AG08396 (cell line): ENCODE measurements around the gene IGLL5.
"Not testable (repeated sequence)": the region's sequence is repeated elsewhere in the genome, so short reads cannot be mapped to it uniquely, and the experiment has no call there.

Source experiments
- DNase-seq: peaks from one replicate; pipeline ENCODE4 v3.0.0; 2012; ENCODE audit warnings: low spot score, mixed read lengths

Gene IGLL5

GRCh38 chr22:22914726-22915669 lies 27.4 kb downstream of the IGLL5 start:
- DNase-seq = no peak

- no peak for DNase-seq
Measured at GRCh38 chr22:22915670-22916035, 28.0 kb downstream of the IGLL5 start.

GRCh38 chr22:22916215-22916951 lies 28.8 kb downstream of the IGLL5 start:
- DNase-seq = no peak

- DNase-seq = no peak
Measured at GRCh38 chr22:22916952-22917290, 29.3 kb downstream of the IGLL5 start.

- DNase-seq = no peak
Measured at GRCh38 chr22:22917377-22917776, 29.8 kb downstream of the IGLL5 start.

- no peak for DNase-seq
Measured at GRCh38 chr22:22918297-22918965, 30.8 kb downstream of the IGLL5 start.

GRCh38 chr22:22919041-22919440 lies 31.4 kb downstream of the IGLL5 start:
- no peak for DNase-seq

- DNase-seq = no peak
Measured at GRCh38 chr22:22920104-22920654, 32.6 kb downstream of the IGLL5 start.

- DNase-seq = no peak
Measured at GRCh38 chr22:22920910-22921550, 33.4 kb downstream of the IGLL5 start.

GRCh38 chr22:22921575-22921974 lies 34.0 kb downstream of the IGLL5 start:
- no peak for DNase-seq

GRCh38 chr22:22922092-22922953 lies 34.7 kb downstream of the IGLL5 start:
- not testable (repeated sequence) for DNase-seq

- no peak for DNase-seq
Measured at GRCh38 chr22:22922954-22923319, 35.3 kb downstream of the IGLL5 start.

GRCh38 chr22:22923379-22923778 lies 35.8 kb downstream of the IGLL5 start:
- DNase-seq = no peak

- DNase-seq = no peak
Measured at GRCh38 chr22:22923930-22924329, 36.3 kb downstream of the IGLL5 start.

- DNase-seq = no peak
Measured at GRCh38 chr22:22924369-22925145, 36.9 kb downstream of the IGLL5 start.

- no peak for DNase-seq
Measured at GRCh38 chr22:22925146-22925804, 37.7 kb downstream of the IGLL5 start.

GRCh38 chr22:22925805-22926369 lies 38.3 kb downstream of the IGLL5 start:
- no peak for DNase-seq

- no peak for DNase-seq
Measured at GRCh38 chr22:22926370-22927195, 39.0 kb downstream of the IGLL5 start.
